PFSK-1 (cell line): ENCODE measurements around the gene CPB2.

ENCODE experiments used
- POLR2AphosphoS5 ChIP-seq: IDR thresholded peaks from 2 replicates; pipeline ENCODE4 v1.6.1; 2012; ENCODE audit warnings: low read depth, mild to moderate bottlenecking, control low read depth, low read length, moderate library complexity
- REST ChIP-seq, 2 experiments: IDR thresholded peaks; 2 replicates each; pipeline versions ENCODE4 v1.6.1 to v1.8.0; 2011 to 2012; ENCODE audit warnings: low read depth in 2 of 2, low read length in 2 of 2, control low read depth in 1 of 2, inconsistent platforms in 1 of 2, mild to moderate bottlenecking in 1 of 2, moderate library complexity in 1 of 2; ENCODE audit not compliant: insufficient read depth in 1 of 2
- SIN3A ChIP-seq: IDR thresholded peaks from 2 replicates; pipeline ENCODE4 v1.6.1; 2012; ENCODE audit warnings: mild to moderate bottlenecking, low read length, moderate library complexity, borderline replicate concordance; ENCODE audit not compliant: insufficient read depth
- TAF1 ChIP-seq: IDR thresholded peaks from 2 replicates; pipeline ENCODE4 v1.6.1; 2012; ENCODE audit warnings: low read length, control low read depth, borderline replicate concordance; ENCODE audit not compliant: insufficient read depth

GRCh38 chr13:46071590-46072249, 33.1 kb downstream of the CPB2 start:
- TF ChIP-seq POLR2AphosphoS5, result no peak
- TF ChIP-seq REST (IDR thresholded peaks at IDR 0.05; ENCODE audit: insufficient read depth in 1 of 2, low read depth in 2 of 2, low read length in 2 of 2), result no peak
- no peak for TF ChIP-seq SIN3A
- no peak for TF ChIP-seq TAF1
